Lower leg skin (tissue), 3 donors: ENCODE measurements around the gene FAM180B.

Experiments used
- CTCF ChIP-seq, 3 donors: fragments of 450-650 bp; IDR thresholded peaks; one replicate each; pipeline ENCODE4 v1.5.1; 2016; ENCODE audit warnings: antibody characterized with exemption in 3 of 3, mild to moderate bottlenecking in 3 of 3, moderate library complexity in 2 of 3
- POLR2A ChIP-seq, 2 donors: fragments of 450-650 bp; IDR thresholded peaks; one replicate each; pipeline ENCODE4 v1.6.1; 2016 to 2017; ENCODE audit warnings: antibody characterized with exemption in 2 of 2, mild to moderate bottlenecking in 1 of 2, moderate library complexity in 1 of 2

GRCh38 chr11:47571357-47571729 lies 15.1 kb upstream of the FAM180B start:
- TF ChIP-seq CTCF (IDR thresholded peaks at IDR 0.05) = no peak
- no peak for TF ChIP-seq POLR2A (IDR thresholded peaks at IDR 0.05)
